ENCODE results near the gene ANK3. TPM values are rescaled to one million over a fixed set of nuclear protein-coding genes. Genes with fewer than 3 reads are reported as not detected.
A peak's percentile ranks its signal among the peaks of the same experiment; 100 is the strongest.

The ANK3 gene
- total and polyA plus RNA-seq, 8 donors = 3.6 to 115 (median 31.1) TPM

- 58 to 80% (median 77%) methylated on average over 2 of the region's 2 CpGs for WGBS, 5 donors
Observed at GRCh38 chr10:60349426-60349825, 40.2 kb downstream of the ANK3 start.

DNA sequence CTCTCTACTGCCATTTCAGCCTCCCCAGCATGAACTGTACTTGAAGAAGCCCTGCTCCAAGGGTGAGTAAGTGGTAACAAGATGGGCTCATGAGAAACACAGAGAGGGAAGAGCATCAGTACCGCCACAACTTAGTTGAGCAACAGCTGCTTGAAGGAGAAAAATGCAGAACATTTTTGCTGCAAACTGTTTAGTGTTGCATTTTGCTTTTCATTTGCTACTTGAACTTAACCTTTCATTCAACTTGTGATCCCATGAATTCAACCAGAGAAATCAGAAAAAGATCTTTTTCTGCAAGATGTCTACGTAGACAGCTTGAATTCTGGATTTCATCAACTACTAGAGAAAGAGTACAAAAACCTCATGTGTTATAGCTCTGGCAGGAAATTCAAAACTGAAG, 40.7 kb downstream of the ANK3 start:
- intact Hi-C loops (cut with DNase I; ENCODE audit: low total_unique reads) = no loop called here
- WGBS, 5 donors = 64 to 85% (median 82%) methylated on average over 2 of the region's 2 CpGs
- H3K9me3 ChIP-seq = no peaks in the 10 kb centered on the region
- TF ChIP-seq POLR2A (IDR thresholded peaks at IDR 0.05) (no peak), POLR2AphosphoS5 (IDR thresholded peaks at IDR 0.05) (no peak), EP300 (IDR thresholded peaks at IDR 0.05) (no peak)
- TF ChIP-seq, protein P1, sequence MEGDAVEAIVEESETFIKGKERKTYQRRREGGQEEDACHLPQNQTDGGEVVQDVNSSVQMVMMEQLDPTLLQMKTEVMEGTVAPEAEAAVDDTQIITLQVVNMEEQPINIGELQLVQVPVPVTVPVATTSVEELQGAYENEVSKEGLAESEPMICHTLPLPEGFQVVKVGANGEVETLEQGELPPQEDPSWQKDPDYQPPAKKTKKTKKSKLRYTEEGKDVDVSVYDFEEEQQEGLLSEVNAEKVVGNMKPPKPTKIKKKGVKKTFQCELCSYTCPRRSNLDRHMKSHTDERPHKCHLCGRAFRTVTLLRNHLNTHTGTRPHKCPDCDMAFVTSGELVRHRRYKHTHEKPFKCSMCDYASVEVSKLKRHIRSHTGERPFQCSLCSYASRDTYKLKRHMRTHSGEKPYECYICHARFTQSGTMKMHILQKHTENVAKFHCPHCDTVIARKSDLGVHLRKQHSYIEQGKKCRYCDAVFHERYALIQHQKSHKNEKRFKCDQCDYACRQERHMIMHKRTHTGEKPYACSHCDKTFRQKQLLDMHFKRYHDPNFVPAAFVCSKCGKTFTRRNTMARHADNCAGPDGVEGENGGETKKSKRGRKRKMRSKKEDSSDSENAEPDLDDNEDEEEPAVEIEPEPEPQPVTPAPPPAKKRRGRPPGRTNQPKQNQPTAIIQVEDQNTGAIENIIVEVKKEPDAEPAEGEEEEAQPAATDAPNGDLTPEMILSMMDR (IDR thresholded peaks at IDR 0.05) = no peak
- no peaks in the 10 kb centered on the region for H3K27me3 ChIP-seq
- no peaks in the 10 kb centered on the region for H3K4me1 ChIP-seq
- DNase-seq = peak in 1 of 2 donors; percentile 17
- no peak overlapping the region for H3K4me3 ChIP-seq
- no peaks in the 10 kb centered on the region for H3K36me3 ChIP-seq
- H3K27ac ChIP-seq = no peak overlapping the region

More at GRCh38 chr10:60349426-60349825, 40.2 kb downstream of the ANK3 start:
- DNase-seq = no peak
- Histone ChIP-seq H3K36me3 (no peaks in the 10 kb centered on the region), H3K4me3 (no peak overlapping the region), H3K9me3 (no peaks in the 10 kb centered on the region), H3K27ac (peak overlapping the region in 1 of 5 donors; percentile 20), H3K27me3 (no peaks in the 10 kb centered on the region), H3K4me1 (no peaks in the 10 kb centered on the region)
- intact Hi-C loops (cut with DNase I; ENCODE audit: low total_unique reads) = no loop called here
- no peak for TF ChIP-seq EP300 (IDR thresholded peaks at IDR 0.05)
- TF ChIP-seq POLR2AphosphoS5 (IDR thresholded peaks at IDR 0.05) = no peak
- TF ChIP-seq, protein P1 (IDR thresholded peaks at IDR 0.05) = no peak

DNA sequence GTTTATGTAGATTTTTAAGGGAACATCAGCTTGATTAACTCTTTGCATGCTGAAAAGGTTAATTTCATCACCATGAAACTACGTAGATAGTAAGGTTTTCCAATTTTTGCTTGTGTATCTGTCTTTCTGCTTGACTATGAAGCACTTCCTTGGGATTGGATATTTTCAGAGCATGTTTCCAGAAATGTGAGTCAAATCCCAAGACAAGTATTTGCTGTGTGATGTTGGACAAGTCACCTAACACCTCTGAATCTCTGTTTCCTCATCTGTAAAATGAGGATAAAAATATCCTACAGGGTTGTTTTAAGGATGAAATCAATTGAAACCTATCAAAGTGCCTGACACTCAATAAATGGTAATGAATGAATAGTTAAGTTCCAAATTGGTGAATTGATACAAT, 42.4 kb downstream of the ANK3 start:
- no peaks in the 10 kb centered on the region for H3K9me3 ChIP-seq
- no peaks in the 10 kb centered on the region for H3K4me1 ChIP-seq
- no peaks in the 10 kb centered on the region for H3K27me3 ChIP-seq
- no peak overlapping the region for H3K4me3 ChIP-seq
- DNase-seq = no peak
- WGBS, 5 donors = 95 to 100% (median 97%) methylated on average over 1 of the region's 1 CpG
- no peak for TF ChIP-seq POLR2AphosphoS5 (IDR thresholded peaks at IDR 0.05)
- TF ChIP-seq EP300 (IDR thresholded peaks at IDR 0.05) = no peak
- TF ChIP-seq POLR2A (IDR thresholded peaks at IDR 0.05) = no peak
- TF ChIP-seq, protein P1 (IDR thresholded peaks at IDR 0.05) = no peak
- intact Hi-C loops (cut with DNase I; ENCODE audit: low total_unique reads) = no loop called here
- no peaks in the 10 kb centered on the region for H3K36me3 ChIP-seq
- no peak overlapping the region for H3K27ac ChIP-seq

GRCh38 chr10:60346661-60347060, 43.0 kb downstream of the ANK3 start:
- Histone ChIP-seq H3K27ac (no peak overlapping the region), H3K27me3 (no peaks in the 10 kb centered on the region), H3K4me3 (no peak overlapping the region), H3K36me3 (no peaks in the 10 kb centered on the region), H3K4me1 (no peaks in the 10 kb centered on the region), H3K9me3 (no peaks in the 10 kb centered on the region)
- WGBS, 5 donors = 83 to 95% (median 88%) methylated on average over 1 of the region's 1 CpG
- DNase-seq = no peak
- TF ChIP-seq EP300 (IDR thresholded peaks at IDR 0.05) (no peak), POLR2A (IDR thresholded peaks at IDR 0.05) (no peak), POLR2AphosphoS5 (IDR thresholded peaks at IDR 0.05) (no peak)
- TF ChIP-seq, protein P1 (IDR thresholded peaks at IDR 0.05) = no peak
- intact Hi-C loops (cut with DNase I; ENCODE audit: low total_unique reads) = no loop called here
